NCI-H146 treated with DMSO at 0.1 percent for 48 hours (cell line): Measurements from ENCODE around the gene SNRPE.
"Not testable (repeated sequence)": the region's sequence is repeated elsewhere in the genome, so short reads cannot be mapped to it uniquely, and the experiment has no call there.

ENCODE experiments used
- DNase-seq: peaks from one replicate; lab custom pipeline; 2025; ENCODE audit not compliant: unreplicated experiment; lab: John Stamatoyannopoulos, UW

Gene SNRPE

DNA sequence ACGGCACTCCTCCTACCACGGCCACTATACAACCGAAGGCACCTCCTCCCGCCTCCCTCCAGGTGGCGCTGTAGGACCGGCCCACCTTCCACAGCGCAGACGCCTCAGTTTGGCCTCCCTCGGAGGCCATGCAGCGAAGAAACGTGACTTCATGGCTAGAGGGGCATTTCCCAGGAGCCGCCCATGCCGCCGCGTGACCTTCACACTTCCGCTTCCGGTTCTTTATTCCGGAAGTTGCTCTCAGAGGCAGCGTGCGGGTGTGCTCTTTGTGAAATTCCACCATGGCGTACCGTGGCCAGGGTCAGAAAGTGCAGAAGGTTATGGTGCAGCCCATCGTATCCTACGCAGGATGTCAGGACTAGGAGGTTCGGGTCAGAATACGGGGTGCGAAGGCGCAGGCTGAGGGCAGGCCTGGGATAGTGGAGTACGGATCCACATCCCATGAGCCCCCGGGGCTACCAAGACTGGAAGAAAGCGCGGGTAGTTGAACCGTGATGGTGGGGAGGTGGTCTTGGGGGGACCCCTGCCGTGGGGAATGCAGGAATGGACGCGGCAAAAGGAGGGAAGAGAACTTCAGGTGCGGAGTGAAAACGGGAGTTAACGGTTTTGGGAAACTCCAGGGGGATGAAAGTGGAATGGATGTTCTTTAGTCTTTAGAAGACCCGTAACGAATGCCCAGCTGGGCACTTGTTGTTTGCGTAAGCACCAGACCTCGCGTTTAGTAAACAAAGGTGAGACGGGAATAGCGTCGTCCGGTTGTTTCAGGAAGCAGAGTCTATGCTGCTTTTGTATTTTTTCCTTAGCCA is at the start of gene SNRPE:
Gene SNRPE (plus strand): TSS at position 221 of the 806 bp plus-strand sequence. CDS start 61 bp downstream, at position 282.
- DNase-seq = peak; percentile 96

DNA sequence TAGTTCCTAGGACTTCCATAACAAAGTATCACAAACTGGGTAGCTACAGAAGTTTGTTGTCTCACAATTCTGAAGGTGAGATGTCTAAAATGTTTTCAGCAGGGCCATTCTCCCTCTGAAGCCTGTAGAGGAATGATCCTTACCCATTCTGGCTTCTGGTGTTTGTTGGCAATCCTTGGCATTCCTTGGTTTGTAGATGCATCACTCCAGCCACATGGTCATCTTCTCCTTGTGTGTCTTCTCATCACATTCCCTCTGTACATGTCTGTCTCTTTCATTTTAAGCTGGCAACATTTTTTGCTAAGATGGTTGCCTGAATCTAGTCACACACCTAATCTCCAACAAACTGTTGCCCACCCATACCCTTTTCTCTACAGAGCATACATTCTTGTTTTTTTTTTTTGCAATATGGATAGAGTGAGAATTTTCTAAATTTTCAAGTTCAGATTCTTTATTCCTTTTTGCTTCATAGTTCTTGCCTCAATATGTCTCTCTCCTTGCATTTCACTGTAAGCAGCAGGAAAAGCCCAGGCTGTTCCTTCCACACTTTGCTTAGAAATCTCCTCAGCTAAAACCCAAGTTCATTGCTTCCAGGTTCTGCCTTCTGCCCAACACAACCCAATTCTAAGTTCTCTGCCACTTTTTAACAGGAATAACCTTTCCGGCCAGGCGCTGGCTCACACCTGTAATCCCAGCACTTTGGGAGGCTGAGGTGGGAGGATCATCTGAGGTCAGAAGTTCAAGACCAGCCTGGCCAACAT is 47.6 kb upstream of the SNRPE start:
- DNase-seq = no peak

DNA sequence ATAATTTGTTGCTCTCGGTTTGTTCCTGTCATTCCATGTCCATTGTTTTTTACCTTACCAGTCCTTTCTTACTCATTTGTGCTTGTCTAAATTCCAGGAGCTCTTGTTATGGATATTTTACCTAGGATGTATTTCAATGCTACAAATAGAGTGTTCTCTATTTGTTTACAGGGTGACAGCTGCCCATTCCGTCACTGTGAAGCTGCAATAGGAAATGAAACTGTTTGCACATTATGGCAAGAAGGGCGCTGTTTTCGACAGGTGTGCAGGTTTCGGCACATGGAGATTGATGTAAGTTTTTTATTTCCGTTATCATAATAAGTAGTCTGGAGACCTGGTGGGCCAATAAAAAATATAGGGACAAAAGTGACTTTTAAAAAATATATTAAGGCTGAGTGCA is 43.0 kb upstream of the SNRPE start:
- no peak for DNase-seq

DNA sequence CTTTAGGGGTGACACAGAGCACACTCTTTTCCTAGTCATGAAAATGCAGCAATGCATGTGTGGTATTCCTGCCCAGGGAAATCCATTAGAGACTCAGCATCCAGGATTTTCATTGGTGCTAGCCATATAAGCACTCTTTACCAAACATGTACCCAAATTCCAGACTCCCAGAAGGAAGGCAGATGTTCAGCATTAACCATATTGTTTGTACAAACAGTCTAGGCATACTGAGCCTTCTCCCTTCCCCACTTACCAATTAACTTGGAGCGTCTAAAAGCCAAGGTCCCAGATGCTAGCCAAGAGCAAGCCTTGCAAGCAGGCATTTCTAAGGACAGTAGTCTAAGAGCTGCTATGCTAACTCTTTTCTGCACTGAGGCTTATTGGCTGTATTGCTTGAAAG is 38.1 kb upstream of the SNRPE start:
- DNase-seq = no peak

DNA sequence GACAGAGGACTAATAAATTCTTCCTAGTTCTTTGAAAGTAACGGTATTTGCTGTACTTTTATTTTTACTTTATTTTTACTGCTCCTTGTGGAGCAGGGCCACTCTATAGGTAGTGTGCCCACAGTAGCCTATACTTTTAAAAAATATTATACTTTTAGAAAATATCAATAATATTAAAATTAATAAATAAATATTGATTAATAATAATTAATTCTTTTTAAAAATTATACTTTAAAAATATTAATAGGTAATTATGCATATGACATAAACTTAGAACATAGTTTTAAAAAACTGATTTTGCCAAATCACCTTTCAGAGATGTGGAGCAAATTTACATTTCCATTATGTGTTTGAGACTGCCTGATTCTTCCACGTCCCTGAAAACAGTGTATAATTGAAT is 35.2 kb upstream of the SNRPE start:
- DNase-seq = no peak

DNA sequence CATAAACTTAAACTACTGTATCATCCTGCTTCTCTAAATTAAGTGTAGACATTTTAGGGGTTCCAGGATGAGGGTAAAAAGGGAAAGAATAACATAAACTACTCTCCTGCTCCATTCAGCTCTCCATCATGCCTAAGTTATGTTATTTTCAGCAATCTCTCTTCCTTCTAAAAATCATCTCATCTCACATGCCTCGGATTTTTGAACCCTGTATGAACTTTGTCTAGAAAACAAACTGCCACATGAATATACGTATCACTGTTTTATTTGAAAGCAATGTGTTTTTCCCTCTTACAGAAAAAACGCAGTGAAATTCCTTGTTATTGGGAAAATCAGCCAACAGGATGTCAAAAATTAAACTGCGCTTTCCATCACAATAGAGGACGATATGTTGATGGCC is 33.4 kb upstream of the SNRPE start:
- no peak for DNase-seq

DNA sequence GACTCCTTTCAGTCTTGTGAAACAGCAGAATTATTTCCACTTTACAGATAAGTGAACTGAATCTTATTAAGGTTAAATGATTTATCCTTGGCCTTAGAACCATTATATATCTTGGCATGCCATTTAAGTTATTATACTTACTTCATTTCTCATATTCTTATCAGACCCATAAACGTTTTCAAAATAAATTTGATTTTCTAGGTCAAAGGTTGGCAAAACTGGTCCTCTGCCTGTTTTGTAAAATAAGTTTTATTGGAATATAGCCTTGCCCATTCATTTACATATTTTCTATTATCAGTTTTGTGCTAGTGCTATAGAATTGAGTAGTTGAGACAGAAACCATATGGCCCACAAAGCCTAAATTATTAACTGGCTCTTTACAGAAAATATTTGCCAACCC is 32.9 kb upstream of the SNRPE start:
- DNase-seq = no peak

DNA sequence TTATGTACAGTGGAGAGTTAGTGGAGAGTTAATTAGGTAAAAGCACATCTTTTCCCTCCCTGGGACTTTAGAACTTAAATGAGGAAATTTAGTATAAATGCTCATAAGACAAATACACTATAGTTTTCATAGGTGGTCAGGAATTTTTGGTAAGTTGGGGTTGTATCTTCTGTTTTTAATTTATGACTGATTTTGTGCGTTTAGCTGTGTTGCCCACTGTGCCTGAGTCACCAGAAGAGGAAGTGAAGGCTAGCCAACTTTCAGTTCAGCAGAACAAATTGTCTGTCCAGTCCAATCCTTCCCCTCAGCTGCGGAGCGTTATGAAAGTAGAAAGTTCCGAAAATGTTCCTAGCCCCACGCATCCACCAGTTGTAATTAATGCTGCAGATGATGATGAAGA is 32.2 kb upstream of the SNRPE start:
- not testable (repeated sequence) for DNase-seq

DNA sequence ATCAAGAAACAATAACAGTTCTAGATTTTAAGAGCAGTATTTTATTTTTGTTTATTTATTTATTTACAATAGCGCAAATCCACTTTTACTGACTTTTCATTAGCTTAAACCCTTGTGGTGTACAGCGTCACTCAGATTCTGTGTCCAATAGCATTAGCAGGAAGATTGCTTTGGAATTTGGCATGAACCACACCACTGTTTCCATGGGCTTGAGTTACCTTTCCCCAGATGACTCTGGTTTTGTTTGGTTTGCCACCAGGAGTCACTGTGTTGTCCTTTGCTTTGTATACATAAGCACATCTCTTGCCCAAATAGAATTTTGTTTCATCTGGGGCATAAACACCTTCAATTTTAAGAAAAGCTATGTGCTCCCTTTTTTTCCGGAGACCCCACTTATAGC is 25.9 kb upstream of the SNRPE start:
- no peak for DNase-seq

DNA sequence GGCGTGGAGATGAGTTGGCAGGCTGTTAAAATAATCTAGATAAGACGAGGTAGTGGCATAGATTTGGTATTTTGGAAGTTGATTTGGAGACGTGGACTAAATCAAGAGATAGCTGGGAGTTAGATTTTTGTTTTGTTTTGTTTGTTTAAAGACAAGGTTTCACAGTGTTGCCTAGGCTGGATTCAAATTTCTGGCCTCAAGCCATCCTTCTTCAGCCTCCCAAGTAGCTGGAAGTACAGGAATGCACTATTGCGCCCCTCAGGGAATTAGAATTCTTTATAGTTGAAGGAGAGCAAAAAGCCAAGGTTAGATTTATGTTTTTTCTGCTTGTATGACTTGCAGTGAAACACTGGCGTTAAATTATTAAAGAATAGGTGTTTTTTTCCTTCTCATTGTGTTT is 22.3 kb upstream of the SNRPE start:
- DNase-seq = no peak

DNA sequence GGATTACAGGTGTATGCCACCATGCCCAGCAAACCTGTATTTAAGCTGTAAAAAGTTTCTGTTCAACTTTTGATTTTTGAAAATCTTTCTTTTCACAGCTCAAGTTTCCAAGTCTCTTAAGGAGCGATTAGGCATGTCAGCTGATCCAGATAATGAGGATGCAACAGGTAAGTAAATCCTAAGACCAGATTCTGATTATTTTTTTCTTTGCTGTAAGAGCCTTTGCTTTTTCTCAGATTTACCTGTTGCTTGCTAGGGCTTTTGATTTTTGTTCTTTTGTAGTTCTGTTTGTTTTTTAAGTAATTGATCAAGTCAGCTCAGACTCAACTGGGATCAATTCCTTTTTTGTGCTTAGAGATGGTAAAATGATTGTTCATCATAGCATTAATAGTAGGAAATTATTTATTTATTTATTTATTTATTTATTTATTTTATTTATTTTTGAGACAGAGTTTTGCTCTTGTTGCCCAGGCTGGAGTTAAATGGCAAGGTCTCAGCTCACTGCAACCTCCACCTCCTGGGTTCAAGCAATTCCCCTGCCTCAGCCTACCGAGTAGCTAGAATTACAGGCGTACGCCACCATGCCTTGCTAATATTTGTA is 21.1 kb upstream of the SNRPE start:
- no peak for DNase-seq

DNA sequence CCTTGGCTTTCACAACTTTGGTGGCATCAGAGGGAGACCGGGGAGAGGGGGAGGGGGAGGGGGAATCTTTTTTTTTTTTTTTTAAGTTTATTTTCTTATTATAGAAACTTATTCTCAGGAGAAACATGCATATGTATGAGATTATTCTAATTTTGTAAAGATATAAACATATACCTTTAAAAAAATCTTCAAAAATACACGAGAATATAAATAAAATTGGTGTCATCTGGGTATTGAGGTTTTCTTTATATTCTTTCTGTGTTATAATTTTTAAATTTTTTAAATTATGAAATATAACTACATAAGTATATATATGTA is 18.9 kb upstream of the SNRPE start:
- DNase-seq = no peak

DNA sequence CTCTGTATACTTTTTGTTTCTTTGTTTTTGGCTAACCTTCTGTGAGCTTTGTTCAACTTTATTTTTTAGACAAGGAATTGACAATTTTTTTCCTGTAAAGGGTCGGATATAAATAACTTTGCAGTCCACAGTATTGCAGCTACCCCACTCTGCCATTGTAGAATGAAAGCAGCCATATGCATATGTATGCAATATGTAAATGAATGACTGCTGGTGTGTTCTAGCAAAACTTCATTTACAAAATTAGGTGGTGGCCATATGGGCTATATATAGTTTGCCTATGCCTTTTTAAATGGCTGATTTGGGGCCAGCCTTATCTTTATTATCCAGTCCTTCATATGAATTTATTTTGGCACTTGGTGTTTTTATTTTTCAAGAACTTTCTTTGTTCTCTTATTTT is 18.0 kb upstream of the SNRPE start:
- no peak for DNase-seq

DNA sequence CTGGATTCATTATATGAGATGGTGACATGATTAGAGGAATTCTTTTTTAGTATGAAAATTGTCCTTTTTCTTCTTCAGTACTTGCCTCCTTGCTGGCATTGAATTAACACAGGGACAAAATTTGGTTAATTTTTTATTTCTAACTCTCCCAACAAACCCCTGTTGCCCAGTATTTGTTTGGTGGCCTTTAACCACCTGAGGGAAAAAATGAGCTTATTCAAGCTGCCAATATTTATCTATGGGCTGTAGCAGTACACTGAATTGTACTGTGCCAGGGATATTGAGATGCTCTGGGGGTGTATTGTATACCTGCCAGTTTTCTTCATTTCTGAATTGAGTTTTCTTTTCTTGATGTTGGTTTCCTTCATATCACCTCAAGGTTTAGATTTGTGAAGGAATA is 8.3 kb upstream of the SNRPE start:
- DNase-seq = not testable (repeated sequence)

DNA sequence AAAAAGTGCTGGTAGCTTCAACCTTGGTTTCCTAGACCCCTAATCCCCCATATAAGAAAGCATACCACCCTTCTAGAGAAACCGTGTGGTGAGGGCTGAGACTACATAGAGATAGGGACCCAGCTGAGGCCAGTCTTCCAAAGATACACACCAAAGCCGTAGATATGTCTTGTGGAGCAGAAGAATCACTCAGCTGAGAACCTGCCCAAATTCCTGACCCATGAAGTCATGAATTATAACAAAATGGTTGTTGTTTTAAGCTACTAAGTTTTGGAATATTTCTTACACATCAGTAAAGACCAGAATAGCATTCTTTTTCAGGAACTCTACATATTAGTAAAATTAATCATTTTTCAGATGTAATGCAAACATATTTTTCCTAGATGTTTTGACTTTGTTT is 3.3 kb upstream of the SNRPE start:
- DNase-seq = no peak

DNA sequence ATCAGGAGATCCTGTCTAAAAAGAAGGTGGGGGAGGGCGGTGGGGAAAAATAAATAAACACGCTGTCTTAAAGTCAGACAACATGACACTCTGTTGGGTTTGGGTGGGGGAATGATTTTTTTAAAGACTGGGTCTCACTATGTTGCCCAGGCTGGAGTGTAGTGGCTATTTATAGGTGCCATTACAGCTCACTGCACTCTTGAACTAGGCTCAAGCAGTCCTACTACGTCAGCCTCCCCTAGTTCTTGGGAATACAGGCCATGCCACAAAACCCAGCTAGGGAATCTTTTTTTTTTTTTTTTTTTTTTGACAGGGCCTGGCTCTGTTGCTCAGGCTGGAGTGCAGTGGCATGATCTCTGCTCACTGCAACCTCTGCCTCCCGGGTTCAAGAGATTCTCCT is 2.4 kb upstream of the SNRPE start:
- DNase-seq = no peak

DNA sequence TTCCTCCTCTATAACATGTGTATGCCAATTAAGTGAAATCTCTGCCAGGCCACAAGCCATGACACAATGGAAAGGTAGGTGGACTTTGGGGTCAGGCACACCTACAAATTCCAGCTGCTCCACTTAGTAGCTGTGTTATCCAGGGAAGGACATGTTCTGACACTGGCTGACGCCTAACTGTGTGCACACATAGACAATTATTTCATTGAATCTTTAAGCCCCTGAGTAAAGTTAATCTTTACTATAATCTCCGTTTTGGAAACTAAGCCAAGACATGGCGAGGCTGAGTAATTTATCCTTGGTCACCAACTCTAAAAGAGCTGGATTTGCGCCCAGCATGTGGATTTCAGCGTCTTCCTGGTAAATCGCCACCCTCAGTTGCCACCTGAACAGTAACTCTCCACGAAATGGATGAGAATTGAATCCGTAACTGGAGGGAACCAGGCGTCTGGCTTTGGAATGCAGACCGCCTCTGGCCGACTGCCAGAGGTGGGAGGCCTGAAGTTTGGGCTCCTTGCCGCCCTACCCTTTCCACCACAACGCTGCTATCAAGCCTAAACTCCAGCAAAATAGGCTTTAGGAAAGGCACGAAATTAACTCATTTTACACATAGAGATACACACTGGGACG is 888 bp upstream of the SNRPE start:
- DNase-seq = no peak

DNA sequence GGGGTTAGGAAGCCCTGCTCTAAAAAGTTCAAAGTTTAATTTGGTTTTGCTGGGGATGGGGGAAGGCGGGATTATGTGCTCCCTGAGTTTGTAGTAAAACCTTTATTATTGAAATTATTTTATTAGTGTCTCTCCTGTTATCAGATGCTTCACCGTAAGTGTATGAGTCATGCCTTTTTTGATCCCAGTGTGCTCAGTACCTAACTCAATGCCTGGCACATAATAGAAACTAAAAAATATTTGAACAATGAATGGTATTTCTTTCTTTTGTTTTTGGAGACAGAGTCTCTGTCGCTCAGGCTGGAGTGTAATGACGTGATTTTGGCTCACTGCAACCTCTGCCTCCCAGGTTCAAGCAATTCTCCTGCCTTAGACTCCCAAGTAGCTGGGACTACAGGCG is 6.4 kb downstream of the SNRPE start:
- DNase-seq = no peak

DNA sequence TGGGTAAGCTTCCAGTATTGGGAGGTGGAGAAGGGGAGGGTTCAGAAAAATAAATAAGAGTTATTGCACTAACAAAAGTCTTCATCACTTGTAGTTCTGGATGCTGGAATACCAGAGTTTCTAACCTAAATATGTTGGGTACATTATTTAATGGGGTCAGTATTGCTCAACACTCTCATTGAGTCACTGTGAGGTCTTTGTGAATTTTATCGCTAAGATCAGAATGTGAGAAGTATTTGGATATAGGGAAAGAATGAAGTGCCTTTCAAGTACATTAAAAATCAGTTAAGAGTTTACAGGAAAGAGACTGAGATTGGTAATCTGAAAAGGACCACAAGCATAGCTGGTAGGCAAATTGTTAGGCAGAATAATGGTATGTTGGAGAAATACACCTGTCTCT is 8.8 kb downstream of the SNRPE start:
- no peak for DNase-seq

DNA sequence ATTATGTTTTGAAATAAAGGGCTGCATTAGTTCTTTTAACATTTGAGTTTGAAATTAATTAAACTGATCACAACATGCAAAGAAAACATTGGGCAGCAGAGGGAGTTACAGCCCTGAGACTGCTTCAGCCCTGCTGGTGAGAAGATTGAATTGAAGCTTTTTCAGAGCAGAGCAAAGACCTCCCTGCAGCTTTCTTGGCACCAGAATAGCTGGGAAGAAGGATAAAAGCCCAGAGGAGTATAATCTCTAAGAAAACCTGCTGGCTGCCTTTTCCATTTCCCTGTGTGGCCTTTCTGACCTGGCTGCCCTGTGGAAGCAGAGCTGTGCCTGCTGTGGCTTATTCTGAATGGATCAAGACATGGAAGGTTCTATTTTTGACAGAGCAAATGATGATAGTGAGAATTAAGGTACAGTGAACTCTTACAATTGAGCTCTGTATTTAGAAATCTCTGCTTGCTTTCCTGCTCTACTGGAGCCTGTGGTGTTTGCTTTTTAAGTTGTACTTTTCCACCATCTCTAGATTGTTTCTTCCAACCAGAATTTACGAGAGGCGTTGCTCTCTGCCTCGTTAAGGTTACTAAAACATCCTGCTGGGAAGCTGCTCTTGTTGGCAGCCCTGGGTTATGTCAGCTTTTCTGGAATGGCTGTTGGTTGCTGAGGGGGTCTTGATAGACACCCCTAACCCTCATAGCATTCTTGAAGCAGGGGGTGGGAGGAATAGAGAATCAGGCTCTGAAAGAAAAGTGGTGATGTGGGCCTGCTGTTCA is 9.9 kb downstream of the SNRPE start:
- DNase-seq = peak; percentile 8

DNA sequence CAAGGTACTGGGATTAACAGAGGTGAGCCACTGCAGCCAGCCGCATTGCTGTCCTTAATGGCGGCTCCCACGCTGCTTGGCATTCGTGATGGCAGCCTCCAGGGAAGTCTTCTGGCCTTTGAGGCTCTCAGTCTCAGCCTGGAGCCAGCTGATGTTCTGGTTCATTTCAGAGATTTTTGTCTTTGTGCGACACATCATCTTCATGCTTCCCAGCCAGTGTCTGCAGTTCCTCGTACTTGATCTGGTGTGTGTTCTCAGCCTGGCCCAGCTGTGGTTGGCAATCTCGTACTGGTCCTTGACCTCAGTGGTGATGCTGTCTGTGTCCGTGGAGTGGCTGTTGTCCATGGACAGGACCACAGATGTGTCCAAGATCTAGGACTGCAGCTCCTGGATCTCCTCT is 11.7 kb downstream of the SNRPE start:
- no peak for DNase-seq
